Myocyte (in vitro differentiated cells): ENCODE data around the gene UBA1. TPM values are rescaled to one million over a fixed set of nuclear protein-coding genes. Genes with fewer than 3 reads are reported as not detected.

Experiments used
- DNase-seq: peaks from one replicate; pipeline ENCODE4 v3.0.0-alpha.2; 2012; ENCODE audit warnings: low read depth
- total RNA-seq: library from RNA; depleted of rRNA; stranded (reverse); fragments of >200 nt; gene quantifications from 2 replicates; pipeline ENCODE4 v1.2.3, GENCODE V29; 2014

Gene UBA1
- total RNA-seq, 1 donor from 2014 or later: 200 TPM

DNA sequence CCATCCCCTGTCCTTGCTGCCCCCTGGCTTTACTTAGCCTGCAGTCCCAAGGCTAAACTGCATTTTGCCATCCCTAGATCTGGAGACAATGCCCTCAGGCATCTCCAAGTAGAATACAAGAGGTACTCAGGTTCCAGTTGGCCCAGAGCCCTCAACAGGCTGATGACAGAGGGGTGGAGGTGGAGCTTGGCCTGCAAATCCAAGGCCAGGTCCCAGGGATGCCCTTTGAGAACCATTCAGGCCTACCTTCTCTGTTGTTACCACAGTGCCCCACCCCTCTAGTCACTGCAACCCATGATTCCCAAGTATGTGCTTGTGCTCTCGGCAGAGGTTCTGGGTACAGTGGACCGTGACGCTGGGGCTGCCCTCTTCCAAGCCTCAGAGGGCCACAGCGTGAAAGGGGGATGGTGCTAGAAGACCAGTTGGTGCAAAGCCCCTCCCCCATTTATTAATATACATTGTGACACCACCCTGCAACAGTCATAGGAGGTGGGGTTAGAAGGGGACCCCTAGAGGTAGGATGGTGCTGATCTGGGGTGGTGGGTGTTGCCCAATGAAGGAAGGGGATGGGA lies 6.4 kb upstream of the UBA1 start:
- no peak for DNase-seq

DNA sequence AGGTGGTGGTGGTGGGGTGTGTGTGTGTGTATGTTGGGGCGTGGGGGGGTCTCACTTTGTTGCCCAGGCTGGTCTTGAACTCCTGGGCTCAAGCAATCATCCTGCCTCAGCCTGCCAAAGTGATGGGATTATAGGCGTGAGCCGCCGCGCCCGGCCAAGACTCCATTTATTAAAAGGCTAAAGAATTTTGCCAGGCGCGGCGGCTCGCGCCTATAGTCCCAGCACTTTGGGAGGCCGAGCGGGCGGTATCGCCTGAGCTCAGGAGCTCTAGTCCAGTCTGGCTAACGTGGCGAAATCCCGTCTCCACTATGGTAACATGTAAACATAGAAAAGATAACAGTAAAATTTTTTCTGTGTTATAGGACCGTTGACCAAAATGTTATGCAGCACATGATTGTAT lies 3.7 kb upstream of the UBA1 start:
- DNase-seq: no peak

DNA sequence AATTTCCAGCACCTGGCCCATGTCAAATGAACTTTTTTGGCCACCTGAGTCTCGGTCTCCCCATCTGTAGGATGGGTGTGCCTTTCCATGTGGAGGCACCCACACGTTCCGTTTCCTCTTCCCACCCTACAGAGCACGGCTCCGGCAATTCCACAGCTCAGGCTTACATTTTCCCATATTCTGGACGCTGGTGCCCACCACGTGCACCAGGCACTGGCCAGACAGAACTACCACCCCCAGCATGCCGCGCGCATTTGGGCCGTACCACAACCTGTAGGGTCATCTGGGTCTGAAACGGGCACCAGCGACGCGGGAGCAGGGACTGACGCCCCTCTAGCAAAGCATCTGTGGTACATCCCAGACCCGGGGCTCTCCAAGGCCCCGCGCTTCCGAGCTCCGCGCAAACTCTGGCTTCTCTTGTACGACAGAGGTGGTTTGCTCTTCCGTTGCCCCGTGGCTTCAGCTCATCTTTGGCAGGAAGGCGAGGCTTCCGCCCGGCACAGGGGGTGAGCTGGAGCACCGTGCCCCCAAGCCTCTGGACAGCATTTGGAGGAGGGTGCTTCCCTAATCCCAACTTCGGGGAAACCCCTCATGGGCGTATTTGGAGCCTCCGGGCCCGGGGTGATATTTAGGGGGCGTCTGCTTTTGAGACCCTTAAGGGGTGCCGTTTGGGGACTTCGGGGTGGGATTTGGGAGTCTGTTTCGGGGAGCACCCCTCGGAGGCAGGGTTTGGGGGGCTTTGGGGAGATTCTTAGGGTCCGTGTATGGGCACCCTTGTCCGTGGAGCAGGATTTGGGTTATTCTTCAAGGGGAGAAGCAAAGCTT lies 3.0 kb upstream of the UBA1 start:
- DNase-seq: peak; percentile 90

DNA sequence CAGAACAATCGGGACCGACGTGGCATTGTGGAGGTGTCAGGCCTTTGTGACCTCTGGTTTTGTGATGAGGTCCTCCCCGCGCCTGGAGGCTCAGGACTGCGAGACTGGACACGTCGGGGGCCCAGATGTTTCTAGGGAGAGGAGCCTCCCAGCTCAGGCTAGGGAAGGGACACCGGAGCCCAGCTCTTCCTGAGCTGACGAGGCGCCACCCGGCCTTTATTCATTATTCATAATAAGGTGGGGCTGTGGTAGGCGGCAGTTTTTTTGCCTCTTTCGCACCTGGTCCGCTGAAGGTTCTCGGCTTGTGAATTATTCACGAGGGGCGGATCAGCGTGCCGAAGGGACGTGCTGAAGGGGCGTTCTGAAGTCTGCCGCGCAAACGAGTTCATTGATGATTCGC lies 2.3 kb upstream of the UBA1 start:
- no peak for DNase-seq

DNA sequence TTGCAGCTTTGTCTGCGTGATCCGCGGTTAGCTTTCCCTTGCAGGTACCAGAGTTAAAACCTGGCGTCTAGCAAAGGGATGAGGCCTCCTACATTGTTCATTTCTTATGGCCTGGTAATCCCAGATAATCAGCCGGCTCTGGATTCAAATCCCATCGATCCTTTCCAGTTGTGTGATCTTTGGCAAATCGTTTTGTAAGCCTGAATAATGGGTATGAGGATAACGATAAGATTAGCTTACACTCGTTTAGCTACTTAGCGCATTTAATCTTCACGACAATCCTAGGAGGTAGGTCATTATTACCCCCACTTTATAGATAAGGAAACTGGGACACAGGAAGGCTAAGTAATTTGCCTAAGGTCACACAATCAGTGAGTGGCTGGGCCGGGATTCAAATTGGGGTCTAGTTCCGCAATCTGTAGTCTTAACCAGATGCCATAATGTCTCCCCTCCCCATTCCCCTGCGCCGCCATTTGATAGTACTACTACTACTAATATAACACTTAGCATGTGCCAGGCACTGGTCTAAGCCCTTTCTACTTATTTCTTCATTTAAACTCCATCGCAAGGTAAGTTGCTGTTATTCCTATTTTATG lies 1.7 kb upstream of the UBA1 start:
- DNase-seq: no peak

DNA sequence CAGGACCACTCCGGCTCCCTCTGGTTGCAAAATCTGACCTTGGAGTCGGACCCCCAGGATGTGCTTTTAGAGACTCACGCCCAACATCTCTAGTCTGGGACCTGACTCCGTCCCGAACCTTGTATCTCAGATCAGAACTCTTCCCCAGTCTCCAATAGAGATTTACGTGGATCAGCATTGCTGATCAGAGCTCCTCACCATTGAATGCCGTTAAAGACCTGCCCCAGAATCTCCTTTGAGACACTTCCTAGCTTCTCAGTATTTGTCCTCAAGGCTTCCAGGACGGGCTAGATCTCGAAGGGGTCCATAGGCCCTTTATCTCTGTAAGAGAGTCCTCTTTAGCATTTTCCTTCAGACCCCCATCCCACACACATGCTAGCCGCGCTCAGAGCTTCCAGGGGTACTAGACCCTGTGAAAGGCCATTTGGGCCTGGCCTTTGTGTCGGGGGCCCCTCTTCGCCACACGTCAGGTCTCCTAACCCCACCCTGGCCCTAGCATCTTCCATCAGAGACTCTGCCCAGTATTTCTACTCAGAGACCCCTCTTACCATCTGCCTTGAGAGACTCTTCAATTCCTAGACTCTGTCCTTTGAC lies 662 bp downstream of the UBA1 start:
- no peak for DNase-seq

DNA sequence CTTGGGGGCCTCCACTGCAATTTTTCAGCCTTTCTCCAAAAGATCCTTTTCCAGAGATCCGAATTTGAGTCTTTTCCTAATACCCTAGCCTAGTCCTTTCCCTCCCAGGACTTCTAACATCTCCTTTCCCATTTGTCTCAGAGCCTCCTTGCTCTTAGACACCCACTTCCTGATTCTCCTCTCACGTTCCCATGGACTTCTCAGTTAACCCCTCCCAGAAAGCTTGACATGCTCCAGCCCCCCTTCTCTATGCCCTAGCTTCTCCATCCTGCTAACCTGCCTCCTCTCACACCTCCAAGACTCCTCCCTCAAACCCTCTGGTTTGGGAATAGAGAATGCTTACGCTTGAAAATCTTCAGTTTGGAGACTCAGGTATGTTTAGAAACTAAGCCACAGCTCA lies 2.5 kb downstream of the UBA1 start:
- DNase-seq: no peak

DNA sequence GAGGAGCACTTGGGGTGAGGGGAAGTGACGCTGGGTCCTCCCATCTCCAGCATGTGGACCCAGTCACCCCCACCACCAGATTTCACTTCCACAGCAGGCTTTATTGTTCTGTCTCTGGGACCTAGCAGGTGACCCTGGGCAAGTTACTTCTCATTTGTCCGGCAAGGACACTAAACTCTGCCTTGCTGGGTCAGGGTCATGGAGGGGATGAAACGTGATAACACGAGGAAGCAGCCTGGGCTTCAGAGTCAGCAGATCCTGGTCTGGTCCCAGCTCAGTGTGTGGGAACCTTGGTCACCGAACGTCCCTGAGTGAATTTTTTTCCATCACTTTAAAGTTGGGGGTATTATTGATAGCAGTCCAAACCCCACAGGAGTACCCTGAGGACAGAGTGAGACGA lies 3.9 kb downstream of the UBA1 start:
- DNase-seq: no peak

DNA sequence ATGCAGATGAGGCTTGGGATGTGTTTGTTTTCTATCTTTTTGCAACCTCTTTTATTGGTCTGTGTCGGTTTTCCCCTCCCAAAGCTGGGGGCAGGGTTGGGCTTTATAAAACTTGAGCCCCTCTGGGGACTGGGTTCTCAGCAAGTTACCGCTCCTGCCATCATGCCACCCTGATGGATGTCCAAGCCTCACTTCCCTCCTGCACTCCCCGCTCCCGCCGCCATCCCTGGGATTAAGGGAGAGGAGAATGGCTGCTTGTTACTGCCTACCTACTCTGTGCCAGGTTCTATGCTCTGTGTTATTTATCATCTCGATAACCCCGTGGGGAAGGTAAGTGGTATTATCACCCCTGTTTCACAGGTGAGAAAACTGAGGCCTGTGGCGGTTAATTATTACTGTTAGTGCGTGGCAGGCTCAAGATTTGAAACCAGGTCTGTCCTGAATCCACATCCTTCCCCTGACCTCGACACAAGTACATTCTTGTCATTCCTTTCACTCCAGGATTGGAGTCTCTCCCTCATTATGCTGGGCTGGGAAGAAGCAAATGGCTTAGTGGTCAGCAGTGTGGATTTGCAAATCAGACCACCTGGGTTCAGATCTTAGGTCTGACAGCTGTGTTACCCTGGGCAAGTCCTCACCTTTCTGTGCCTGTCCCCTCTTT lies 4.5 kb downstream of the UBA1 start:
- peak; percentile 51 for DNase-seq

DNA sequence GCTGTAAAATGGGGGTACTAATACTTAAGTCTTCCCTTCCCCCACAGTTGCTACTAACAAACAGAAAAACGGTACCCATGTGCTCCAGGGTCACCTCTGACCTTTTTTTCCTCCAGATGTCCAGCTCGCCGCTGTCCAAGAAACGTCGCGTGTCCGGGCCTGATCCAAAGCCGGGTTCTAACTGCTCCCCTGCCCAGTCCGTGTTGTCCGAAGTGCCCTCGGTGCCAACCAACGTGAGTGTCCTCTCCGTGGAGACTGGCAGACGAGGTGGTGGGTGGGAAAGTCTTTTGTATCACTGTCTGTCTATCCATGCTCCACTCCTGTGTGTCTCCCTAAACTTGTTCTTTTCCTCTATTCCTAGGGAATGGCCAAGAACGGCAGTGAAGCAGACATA lies 5.1 kb downstream of the UBA1 start:
- no peak for DNase-seq

DNA sequence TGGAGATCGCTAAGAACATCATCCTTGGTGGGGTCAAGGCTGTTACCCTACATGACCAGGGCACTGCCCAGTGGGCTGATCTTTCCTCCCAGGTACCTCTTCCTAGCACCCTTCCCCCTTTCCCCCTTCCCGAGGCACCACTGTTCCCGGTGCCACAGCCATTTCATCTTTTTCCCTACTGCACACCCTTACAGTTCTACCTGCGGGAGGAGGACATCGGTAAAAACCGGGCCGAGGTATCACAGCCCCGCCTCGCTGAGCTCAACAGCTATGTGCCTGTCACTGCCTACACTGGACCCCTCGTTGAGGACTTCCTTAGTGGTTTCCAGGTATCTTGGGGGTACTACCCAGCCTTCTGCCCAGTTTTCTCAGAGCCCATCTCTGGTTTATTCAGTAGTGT lies 5.7 kb downstream of the UBA1 start:
- no peak for DNase-seq

DNA sequence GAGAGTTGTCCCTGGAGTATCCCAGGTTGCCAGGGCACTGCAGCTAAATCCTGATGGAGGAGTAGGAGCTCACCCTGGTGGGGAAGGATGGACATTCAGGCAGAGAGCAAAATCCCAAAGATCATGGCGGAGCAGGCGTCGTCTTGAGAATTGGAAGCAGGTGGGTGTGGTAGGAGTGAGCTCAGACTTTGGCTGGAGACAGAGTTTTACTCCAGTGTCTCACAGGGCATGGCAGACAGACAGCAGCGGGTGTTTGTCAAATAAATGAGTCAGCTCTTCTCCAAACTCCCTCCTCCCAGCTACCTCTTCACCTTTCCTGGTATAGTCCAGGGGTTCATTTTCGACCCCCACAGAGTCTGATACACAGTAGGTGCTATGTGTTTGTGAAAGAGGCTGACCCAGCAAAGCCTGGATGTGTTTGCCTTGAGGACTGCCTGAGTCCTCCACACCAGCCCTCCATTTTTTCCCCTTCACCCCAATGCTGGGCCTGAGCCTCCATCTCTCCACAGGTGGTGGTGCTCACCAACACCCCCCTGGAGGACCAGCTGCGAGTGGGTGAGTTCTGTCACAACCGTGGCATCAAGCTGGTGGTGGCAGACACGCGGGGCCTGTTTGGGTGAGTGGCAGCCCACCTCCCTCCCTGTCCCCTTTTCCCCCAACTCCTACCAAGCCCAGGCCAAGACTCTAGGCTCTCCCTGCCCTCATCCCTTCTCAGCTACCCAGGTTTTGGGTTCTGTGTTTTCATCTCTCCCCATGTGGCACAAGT lies 6.9 kb downstream of the UBA1 start:
- peak; percentile 94 for DNase-seq

DNA sequence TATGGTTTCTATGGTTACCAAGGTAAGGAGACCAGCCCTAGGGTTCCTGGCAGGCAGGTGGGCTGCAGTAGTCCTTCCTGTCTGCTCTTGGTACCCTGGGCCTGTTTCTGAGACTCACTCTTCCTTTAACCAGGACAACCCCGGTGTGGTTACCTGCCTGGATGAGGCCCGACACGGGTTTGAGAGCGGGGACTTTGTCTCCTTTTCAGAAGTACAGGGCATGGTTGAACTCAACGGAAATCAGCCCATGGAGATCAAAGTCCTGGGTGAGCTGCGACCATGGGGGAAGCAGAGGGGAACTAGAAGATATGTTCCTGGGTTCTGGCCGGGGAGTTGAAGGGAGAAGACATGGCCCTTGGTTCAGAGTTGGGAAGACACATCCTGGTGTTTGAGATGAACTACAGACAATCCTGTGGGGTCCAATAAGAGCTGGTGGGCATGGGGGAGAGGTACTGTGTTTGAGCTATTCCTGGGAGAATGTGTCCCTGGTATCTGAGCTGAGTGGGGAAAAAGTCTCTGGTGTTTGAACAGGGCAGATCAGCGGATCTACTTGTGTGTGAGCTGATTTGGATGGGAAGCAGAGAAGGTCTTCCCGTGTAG lies 7.8 kb downstream of the UBA1 start:
- no peak for DNase-seq

DNA sequence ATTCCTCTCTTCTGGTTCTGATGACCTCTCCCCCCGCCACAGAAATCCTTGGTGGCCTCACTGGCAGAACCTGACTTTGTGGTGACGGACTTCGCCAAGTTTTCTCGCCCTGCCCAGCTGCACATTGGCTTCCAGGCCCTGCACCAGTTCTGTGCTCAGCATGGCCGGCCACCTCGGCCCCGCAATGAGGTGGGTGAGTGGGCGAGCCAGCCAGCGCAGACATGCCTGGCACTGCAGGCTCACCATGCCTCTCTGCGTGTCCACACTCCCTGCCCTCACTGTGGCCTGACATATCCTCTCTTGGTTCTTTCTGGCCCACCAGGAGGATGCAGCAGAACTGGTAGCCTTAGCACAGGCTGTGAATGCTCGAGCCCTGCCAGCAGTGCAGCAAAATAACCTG lies 8.7 kb downstream of the UBA1 start:
- no peak for DNase-seq

DNA sequence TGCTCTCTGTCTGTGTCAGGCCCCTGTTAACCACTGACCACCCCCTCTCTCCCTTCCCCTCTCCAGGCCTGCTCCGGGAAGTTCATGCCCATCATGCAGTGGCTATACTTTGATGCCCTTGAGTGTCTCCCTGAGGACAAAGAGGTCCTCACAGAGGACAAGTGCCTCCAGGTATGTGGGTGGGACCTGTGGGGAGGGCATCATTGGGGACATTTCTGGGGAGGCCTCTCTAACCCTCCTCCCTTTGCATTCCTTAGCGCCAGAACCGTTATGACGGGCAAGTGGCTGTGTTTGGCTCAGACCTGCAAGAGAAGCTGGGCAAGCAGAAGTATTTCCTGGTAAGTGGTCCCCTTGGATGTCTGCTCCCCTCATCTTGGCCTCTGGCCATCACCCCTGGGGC lies 9.2 kb downstream of the UBA1 start:
- no peak for DNase-seq

DNA sequence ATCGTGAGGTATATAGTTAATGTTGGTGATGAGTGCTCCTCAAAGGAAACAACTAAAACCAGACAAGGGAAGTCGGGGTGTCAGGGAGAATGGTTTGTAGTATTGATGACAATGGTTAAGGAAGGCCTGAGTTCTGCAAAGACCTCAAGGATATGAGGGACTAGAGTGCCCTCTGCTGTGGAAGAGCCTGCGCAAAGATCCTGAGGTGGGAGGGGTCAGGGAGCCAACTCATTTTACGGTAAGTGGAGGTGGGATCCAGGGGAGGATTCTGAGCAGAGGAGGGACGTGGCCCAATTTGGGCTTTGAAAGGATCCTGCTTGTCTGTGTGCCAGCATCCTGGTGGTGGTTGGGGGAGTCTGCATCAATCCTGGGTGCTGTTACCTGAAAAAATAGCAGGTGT lies 11.3 kb downstream of the UBA1 start:
- no peak for DNase-seq

DNA sequence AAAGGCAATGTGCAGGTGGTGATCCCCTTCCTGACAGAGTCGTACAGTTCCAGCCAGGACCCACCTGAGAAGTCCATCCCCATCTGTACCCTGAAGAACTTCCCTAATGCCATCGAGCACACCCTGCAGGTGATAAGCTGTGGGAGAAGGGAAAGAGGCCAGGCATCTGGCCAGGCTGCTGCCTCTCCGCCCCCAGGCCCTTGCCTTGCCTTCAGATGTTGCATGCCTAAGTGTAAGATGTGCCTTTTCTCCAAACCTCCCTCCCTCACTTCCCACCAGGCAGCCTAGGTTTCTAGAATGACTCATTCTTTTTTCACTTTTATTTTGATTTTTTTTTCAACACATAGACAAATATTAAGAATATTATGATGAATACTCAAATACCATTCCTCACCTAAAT lies 12.7 kb downstream of the UBA1 start:
- DNase-seq: no peak

DNA sequence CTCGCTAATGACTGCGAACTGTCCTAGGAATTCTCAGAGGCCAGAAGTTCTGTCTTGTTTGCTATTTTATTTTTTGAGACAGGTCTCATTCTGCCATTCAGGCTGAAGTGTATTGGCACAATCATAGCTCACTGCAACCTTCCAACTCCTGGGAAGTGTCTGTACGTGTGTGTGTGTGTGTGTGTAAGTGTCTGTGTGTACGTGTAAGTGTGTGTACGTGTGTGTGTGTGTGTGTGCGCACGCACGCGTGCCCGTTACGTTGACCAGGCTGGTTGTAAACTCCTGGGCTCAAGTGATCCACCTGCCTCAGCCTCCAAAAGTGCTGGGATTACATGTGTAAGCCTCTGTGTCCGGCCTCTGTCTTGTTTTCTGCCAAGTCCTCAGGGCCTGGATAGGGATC lies 14.5 kb downstream of the UBA1 start:
- DNase-seq: no peak

DNA sequence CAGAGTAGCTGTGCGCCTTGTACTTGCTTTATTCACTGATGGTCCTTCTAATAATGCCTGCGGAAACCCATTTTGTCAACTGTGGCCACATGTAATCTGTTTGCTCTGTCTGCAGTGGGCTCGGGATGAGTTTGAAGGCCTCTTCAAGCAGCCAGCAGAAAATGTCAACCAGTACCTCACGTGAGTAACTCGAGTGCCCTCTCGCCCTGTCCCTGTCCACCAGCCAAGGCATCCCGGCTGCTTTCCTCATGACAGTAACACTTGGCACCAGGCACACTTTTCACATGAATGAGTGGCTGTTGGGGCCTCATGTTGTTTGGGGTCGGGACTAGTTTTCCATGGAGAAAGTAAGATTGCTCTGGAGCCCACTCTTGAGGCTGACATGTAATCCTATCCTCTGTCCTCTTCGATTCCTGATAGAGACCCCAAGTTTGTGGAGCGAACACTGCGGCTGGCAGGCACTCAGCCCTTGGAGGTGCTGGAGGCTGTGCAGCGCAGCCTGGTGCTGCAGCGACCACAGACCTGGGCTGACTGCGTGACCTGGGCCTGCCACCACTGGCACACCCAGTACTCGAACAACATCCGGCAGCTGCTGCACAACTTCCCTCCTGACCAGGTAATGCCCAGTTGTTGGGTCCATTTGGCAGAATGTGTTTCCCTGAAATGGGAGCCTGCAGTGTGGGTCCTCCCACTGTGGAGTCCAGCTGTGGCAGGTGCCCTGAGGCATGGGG lies 16.0 kb downstream of the UBA1 start:
- DNase-seq: no peak
